H9 (cell line): ENCODE data around the gene RALBP1. TPM values are rescaled to one million over a fixed set of nuclear protein-coding genes. Genes with fewer than 3 reads are reported as not detected.

ENCODE experiments used
- DNase-seq: peaks from one replicate; pipeline ENCODE4 v3.0.0-alpha.2; 2017
- H2AFZ ChIP-seq: one replicate; pipeline ENCODE4 v1.6.1; 2013; ENCODE audit warnings: mild to moderate bottlenecking, low read length, control low read depth, moderate library complexity
- H2AK5ac ChIP-seq: 2 replicates; pipeline ENCODE4 v1.6.1; 2013; ENCODE audit warnings: low read length, control low read depth, mixed read lengths; ENCODE audit not compliant: insufficient read length
- H2BK120ac ChIP-seq: one replicate; pipeline ENCODE4 v1.6.1; 2013; ENCODE audit warnings: low read depth, mild to moderate bottlenecking, low read length, control low read depth, inconsistent platforms; ENCODE audit not compliant: poor library complexity, severe bottlenecking
- H2BK12ac ChIP-seq: 2 replicates; pipeline ENCODE4 v1.6.1; 2013; ENCODE audit warnings: low read length, control low read depth, mixed read lengths, low read depth; ENCODE audit not compliant: insufficient read length
- H2BK15ac ChIP-seq: 2 replicates; pipeline ENCODE4 v1.6.1; 2013; ENCODE audit warnings: low read depth, low read length, control low read depth
- H2BK20ac ChIP-seq: one replicate; pipeline ENCODE4 v1.6.1; 2013; ENCODE audit warnings: low read depth, mild to moderate bottlenecking, low read length, control low read depth, inconsistent platforms; ENCODE audit not compliant: poor library complexity, severe bottlenecking
- H2BK5ac ChIP-seq: 2 replicates; pipeline ENCODE4 v1.6.1; 2013; ENCODE audit warnings: low read length, control low read depth, mixed read lengths; ENCODE audit not compliant: insufficient read length
- H3K14ac ChIP-seq: 2 replicates; pipeline ENCODE4 v1.6.1; 2013; ENCODE audit warnings: low read length, control low read depth; ENCODE audit not compliant: insufficient read depth
- H3K18ac ChIP-seq: 2 replicates; pipeline ENCODE4 v1.6.1; 2013; ENCODE audit warnings: low read depth, mild to moderate bottlenecking, mixed read lengths, low read length, control low read depth; ENCODE audit not compliant: insufficient read length
- H3K23ac ChIP-seq: 2 replicates; pipeline ENCODE4 v1.6.1; 2013; ENCODE audit warnings: low read length, control low read depth, mixed read lengths, low read depth; ENCODE audit not compliant: insufficient read length
- H3K23me2 ChIP-seq: 2 replicates; pipeline ENCODE4 v1.6.1; 2013; ENCODE audit warnings: low read depth, mild to moderate bottlenecking, mixed read lengths, low read length, control low read depth; ENCODE audit not compliant: insufficient read length, poor library complexity, severe bottlenecking
- H3K27ac ChIP-seq: 2 replicates; pipeline ENCODE4 v1.5.1; 2013; ENCODE audit warnings: low read length, control low read depth, mixed read lengths, low read depth; ENCODE audit not compliant: insufficient read length
- H3K27me3 ChIP-seq: 2 replicates; pipeline ENCODE4 v1.6.1; 2013; ENCODE audit warnings: low read length, control low read depth, inconsistent platforms; ENCODE audit not compliant: insufficient read depth
- H3K4ac ChIP-seq: 2 replicates; pipeline ENCODE4 v1.6.1; 2013; ENCODE audit warnings: low read depth, mild to moderate bottlenecking, control low read depth, inconsistent platforms, low read length, moderate library complexity
- H3K4me1 ChIP-seq: 2 replicates; pipeline ENCODE4 v1.6.1; 2013; ENCODE audit warnings: low read length, control low read depth, inconsistent platforms; ENCODE audit not compliant: insufficient read depth
- H3K4me2 ChIP-seq: 2 replicates; pipeline ENCODE4 v1.6.1; 2013; ENCODE audit warnings: low read length, control low read depth, mixed read lengths; ENCODE audit not compliant: insufficient read length, insufficient read depth
- H3K56ac ChIP-seq: 2 replicates; pipeline ENCODE4 v1.6.1; 2013; ENCODE audit warnings: low read depth, mild to moderate bottlenecking, mixed read lengths, low read length, control low read depth; ENCODE audit not compliant: insufficient read length
- H3K79me1 ChIP-seq: 2 replicates; pipeline ENCODE4 v1.6.1; 2013; ENCODE audit warnings: low read depth, mild to moderate bottlenecking, moderate library complexity, low read length, control low read depth, inconsistent platforms; ENCODE audit not compliant: insufficient read depth, poor library complexity, severe bottlenecking
- H3K79me2 ChIP-seq: 2 replicates; pipeline ENCODE4 v1.6.1; 2013; ENCODE audit warnings: low read length, control low read depth, inconsistent platforms; ENCODE audit not compliant: insufficient read depth
- H3K9ac ChIP-seq: 2 replicates; pipeline ENCODE4 v1.6.1; 2013; ENCODE audit warnings: low read length, control low read depth, mixed read lengths; ENCODE audit not compliant: insufficient read length; ENCODE audit errors: extremely low read depth
- H3K9me3 ChIP-seq: one replicate; pipeline ENCODE4 v1.6.1; 2013; ENCODE audit warnings: low read depth, low read length, inconsistent platforms; ENCODE audit not compliant: control insufficient read depth
- H3T11ph ChIP-seq: one replicate; pipeline ENCODE4 v1.6.1; 2013; ENCODE audit warnings: mild to moderate bottlenecking, low read length, control low read depth, inconsistent platforms
- H4K20me1 ChIP-seq: one replicate; pipeline ENCODE4 v1.6.1; 2013; ENCODE audit not compliant: control insufficient read depth, insufficient read length, insufficient read depth
- H4K5ac ChIP-seq: 2 replicates; pipeline ENCODE4 v1.6.1; 2013; ENCODE audit warnings: low read depth, mild to moderate bottlenecking, mixed read lengths, low read length, control low read depth; ENCODE audit not compliant: insufficient read length
- H4K8ac ChIP-seq: replicated peaks from 2 replicates; pipeline ENCODE4 v1.6.1; 2013; ENCODE audit warnings: low read length, control low read depth, mixed read lengths, low read depth; ENCODE audit not compliant: insufficient read length
- H4K91ac ChIP-seq: 2 replicates; pipeline ENCODE4 v1.6.1; 2013; ENCODE audit warnings: low read depth, mild to moderate bottlenecking, moderate library complexity, mixed read lengths, low read length, control low read depth; ENCODE audit not compliant: insufficient read length
- H3K27ac Mint-ChIP-seq, 3 experiments: 2 replicates in 2 of 3; 3 replicates in 1 of 3; pipeline ENCODE4 v1.8.0; 2020 to 2021; ENCODE audit warnings: mixed read lengths in 3 of 3, mild to moderate bottlenecking in 1 of 3, moderate library complexity in 1 of 3
- H3K27me3 Mint-ChIP-seq: 2 replicates; pipeline ENCODE4 v1.8.0; 2021; ENCODE audit warnings: low read depth, mild to moderate bottlenecking, moderate library complexity, mixed read lengths
- H3K36me3 Mint-ChIP-seq, 3 experiments: 2 replicates in 2 of 3; 3 replicates in 1 of 3; pipeline ENCODE4 v1.8.0; 2020 to 2021; ENCODE audit warnings: low read depth in 3 of 3, mixed read lengths in 3 of 3; ENCODE audit not compliant: insufficient read depth in 1 of 3
- H3K4me1 Mint-ChIP-seq, 2 experiments: 2 replicates each; pipeline ENCODE4 v1.8.0; 2020; ENCODE audit warnings: mixed read lengths in 2 of 2
- H3K4me3 Mint-ChIP-seq, 2 experiments: 2 replicates in 1 of 2; 3 replicates in 1 of 2; pipeline ENCODE4 v1.8.0; 2020 to 2021; ENCODE audit warnings: mild to moderate bottlenecking in 2 of 2, mixed read lengths in 2 of 2, moderate library complexity in 1 of 2
- H3K9me3 Mint-ChIP-seq, 2 experiments: 2 replicates in 1 of 2; 3 replicates in 1 of 2; pipeline ENCODE4 v1.8.0; 2020; ENCODE audit warnings: mild to moderate bottlenecking in 2 of 2, mixed read lengths in 2 of 2, moderate library complexity in 1 of 2
- CTCF ChIP-seq: fragments of 200-600 bp; sonication (generic); conservative IDR thresholded peaks from 3 replicates; pipeline ENCODE4 v1.8.0; 2021; ENCODE audit warnings: antibody characterized with exemption, mild to moderate bottlenecking
- WGBS: extraction: QIAGEN DNeasy Blood & Tissue Kit; methylation state at CpG from one replicate; pipeline ENCODE4 v1.1.7; 2013; ENCODE audit warnings: missing lambda C conversion rate, low lambda C conversion rate, mixed read lengths; ENCODE audit not compliant: insufficient read length; ENCODE audit errors: extremely low coverage; 5-methylcytosine and 5-hydroxymethylcytosine counted together
- total RNA-seq: library from RNA; stranded (reverse); gene quantifications from 2 replicates; pipeline ENCODE4 v1.2.1, GENCODE V29; 2021

Gene RALBP1
- total RNA-seq, 1 experiment from 2014 or later = 51.0 TPM

DNA sequence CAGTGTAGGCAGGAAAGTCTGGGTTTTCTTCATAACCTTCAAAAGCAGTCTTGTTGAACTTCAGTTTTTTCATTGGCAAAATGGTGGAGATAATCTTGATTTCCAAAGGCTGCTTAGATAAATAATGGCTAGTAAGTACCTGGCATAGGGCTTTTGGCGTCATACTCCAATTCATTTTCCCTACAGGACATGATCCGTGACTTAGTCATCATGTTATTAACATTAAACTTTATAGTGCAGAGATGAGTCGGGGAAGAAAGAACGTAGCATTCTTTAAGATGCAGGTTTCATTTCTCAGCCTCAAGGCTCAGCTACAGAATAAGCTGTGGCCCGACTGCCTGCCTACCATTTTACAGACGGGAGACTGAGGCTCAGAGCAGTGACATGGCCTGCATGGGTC, 64.0 kb downstream of the RALBP1 start:
- Histone ChIP-seq H3K4ac (no peak overlapping the region), H2BK120ac (no peak overlapping the region), H4K8ac (no peak overlapping the region), H3K4me2 (no peak overlapping the region), H2AK5ac (no peak overlapping the region), H4K91ac (no peak overlapping the region), H2BK20ac (no peak overlapping the region), H3K27ac (no peak overlapping the region), H3K23me2 (no peaks in the 10 kb centered on the region), H3K9me3 (no peaks in the 10 kb centered on the region), H2AFZ (no peak overlapping the region), H3K4me1 (no peaks in the 10 kb centered on the region; the same call in 1 of the 2 replicates), H3T11ph (no peak overlapping the region), H4K20me1 (no peaks in the 10 kb centered on the region), H2BK12ac (no peak overlapping the region), H4K5ac (no peak overlapping the region), H3K79me2 (no peaks in the 10 kb centered on the region), H2BK15ac (no peak overlapping the region), H3K79me1 (no peaks in the 10 kb centered on the region), H3K9ac (no peak overlapping the region), H3K23ac (no peak overlapping the region), H3K14ac (no peak overlapping the region), H3K18ac (no peak overlapping the region), H2BK5ac (no peak overlapping the region), H3K27me3 (no peaks in the 10 kb centered on the region), H3K56ac (no peak overlapping the region)
- no peak for DNase-seq
- H3K4me3 Mint-ChIP-seq = no peak overlapping the region; a peak in 1 of 5 replicates
- H3K36me3 Mint-ChIP-seq = peaks cover 17 to 27% (median 20%) of the 10 kb centered on the region in 3 experiments; a peak in 6 of 7 replicates
- no peak overlapping the region for H3K27ac Mint-ChIP-seq
- TF ChIP-seq CTCF = no peak
- no peaks in the 10 kb centered on the region for H3K27me3 Mint-ChIP-seq
- H3K9me3 Mint-ChIP-seq = no peaks in the 10 kb centered on the region
- WGBS = no CpG with 5 or more reads among the region's 6 CpGs
- H3K4me1 Mint-ChIP-seq = peaks cover 16% of the 10 kb centered on the region in 2 experiments
